Mesothelial cell of epicardium (in vitro differentiated cells): ENCODE measurements around the gene SDK1. TPM values are rescaled to one million over a fixed set of nuclear protein-coding genes. Genes with fewer than 3 reads are reported as not detected.

Source experiments
- DNase-seq, 2 experiments: peaks; one replicate each; pipeline ENCODE4 v3.0.0; 2021; ENCODE audit warnings: low spot score in 2 of 2; ENCODE audit not compliant: unreplicated experiment in 2 of 2
- H3K27ac Mint-ChIP-seq: 2 replicates; pipeline ENCODE4 v1.8.0; 2021; ENCODE audit warnings: mixed read lengths
- H3K27me3 Mint-ChIP-seq: 2 replicates; pipeline ENCODE4 v1.8.0; 2021; ENCODE audit warnings: low read depth, mixed read lengths
- H3K36me3 Mint-ChIP-seq: 2 replicates; pipeline ENCODE4 v1.8.0; 2021; ENCODE audit warnings: mixed read lengths
- H3K4me1 Mint-ChIP-seq: 2 replicates; pipeline ENCODE4 v1.8.0; 2021; ENCODE audit warnings: mixed read lengths
- H3K4me3 Mint-ChIP-seq: 2 replicates; pipeline ENCODE4 v1.8.0; 2021; ENCODE audit warnings: mild to moderate bottlenecking, moderate library complexity, mixed read lengths
- H3K9me3 Mint-ChIP-seq: 2 replicates; pipeline ENCODE4 v1.8.0; 2021; ENCODE audit warnings: mixed read lengths
- CTCF ChIP-seq: fragments of 200-600 bp; sonication (generic); IDR thresholded peaks from one replicate; pipeline ENCODE4 v1.5.0; 2021; ENCODE audit warnings: antibody characterized with exemption; ENCODE audit not compliant: unreplicated experiment
- total RNA-seq: library from RNA; stranded (reverse); gene quantifications from 3 replicates; pipeline ENCODE4 v1.2.1, GENCODE V29; 2021

The SDK1 gene
- total RNA-seq, 1 donor from 2014 or later, result 12.8 TPM

DNA sequence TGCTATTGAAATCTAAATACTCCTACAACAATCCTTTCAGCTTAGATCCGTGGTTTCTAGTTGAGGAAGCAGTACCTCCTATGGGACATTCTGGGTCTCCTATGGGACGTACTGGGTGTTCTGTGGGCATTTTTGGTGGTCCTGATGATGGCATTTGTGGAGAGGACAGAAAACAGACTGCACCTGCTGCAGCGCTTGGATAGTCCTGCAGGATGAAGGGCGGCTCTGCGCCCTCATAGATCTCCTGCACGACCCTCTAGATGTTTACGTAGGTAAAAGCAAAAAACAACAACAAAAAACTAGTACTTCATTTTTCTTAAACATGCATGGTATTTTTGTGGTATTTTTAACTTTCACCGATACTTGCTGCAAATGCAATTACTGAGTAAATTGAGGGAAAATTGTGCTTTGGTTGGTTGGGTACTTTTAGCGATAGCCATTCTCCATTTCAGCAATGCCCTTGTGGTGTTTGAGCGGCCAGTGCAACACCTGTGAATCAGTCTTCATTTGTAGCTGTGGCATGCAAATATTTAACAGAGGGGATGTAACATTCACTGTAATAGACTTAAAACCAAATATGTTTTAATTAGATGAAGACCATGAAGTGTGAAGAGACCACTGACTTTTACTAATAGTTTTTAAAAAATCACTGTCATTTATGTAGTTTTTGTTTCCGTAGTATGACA lies 461.2 kb downstream of the SDK1 start:
- Mint-ChIP-seq H3K27ac (no peak overlapping the region), H3K4me1 (peaks cover 6% of the 10 kb centered on the region), H3K4me3 (no peak overlapping the region), H3K9me3 (no peaks in the 10 kb centered on the region), H3K27me3 (no peaks in the 10 kb centered on the region), H3K36me3 (no peaks in the 10 kb centered on the region)
- no peak for TF ChIP-seq CTCF
- no peak for DNase-seq

DNA sequence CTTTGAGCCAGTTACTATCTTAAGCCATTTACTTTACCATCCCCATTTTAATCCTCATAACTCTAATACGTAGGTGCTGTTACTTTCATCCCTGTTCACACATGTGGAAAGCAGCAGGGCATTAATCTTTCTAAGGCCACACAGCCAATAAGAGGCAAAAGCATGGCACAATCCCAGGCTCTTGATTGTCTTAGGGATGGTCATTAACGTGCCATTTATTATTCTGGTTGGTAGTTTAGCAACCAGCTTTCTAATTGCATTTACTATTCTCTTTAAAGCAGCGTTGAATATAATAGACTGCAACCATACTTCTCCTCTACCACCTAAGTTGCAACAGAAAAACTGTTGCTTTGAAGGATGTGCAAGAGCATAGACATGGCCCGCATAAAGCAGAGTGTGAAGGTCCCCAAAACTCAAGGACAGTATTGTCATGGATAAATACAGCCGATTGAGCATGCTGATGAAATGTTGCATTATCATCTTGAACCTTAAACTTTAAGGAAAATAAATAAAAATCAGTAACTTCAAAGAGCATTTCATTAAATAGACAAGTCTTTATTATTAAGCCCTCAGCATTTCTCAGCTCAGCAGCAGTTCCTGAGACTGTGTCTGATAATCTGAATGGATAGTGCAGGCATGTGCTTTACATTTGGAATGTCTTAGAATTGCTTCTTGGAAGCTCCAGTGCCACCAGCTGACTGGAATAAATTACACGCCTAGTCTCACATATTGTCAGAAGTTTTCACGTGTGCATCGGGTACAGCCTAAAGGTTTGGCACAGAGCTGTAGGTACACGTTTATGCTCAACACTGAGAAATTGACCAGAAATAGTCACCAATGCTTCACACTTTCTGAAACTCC lies 467.1 kb downstream of the SDK1 start:
- TF ChIP-seq CTCF, result no peak
- Mint-ChIP-seq H3K9me3 (peaks cover 6% of the 10 kb centered on the region), H3K4me1 (no peaks in the 10 kb centered on the region), H3K27ac (no peak overlapping the region), H3K4me3 (no peak overlapping the region), H3K36me3 (peaks cover 5% of the 10 kb centered on the region), H3K27me3 (no peaks in the 10 kb centered on the region)
- no peak for DNase-seq

- no peak for DNase-seq
- no peaks in the 10 kb centered on the region for H3K27me3 Mint-ChIP-seq
- no peak overlapping the region for H3K4me3 Mint-ChIP-seq
- TF ChIP-seq CTCF, result no peak
- no peak overlapping the region for H3K27ac Mint-ChIP-seq
- H3K36me3 Mint-ChIP-seq, result peaks cover 10% of the 10 kb centered on the region
- H3K9me3 Mint-ChIP-seq, result peaks cover 11% of the 10 kb centered on the region
- H3K4me1 Mint-ChIP-seq, result no peaks in the 10 kb centered on the region
Measured at GRCh38 chr7:3771906-3772305, 470.9 kb downstream of the SDK1 start.

DNA sequence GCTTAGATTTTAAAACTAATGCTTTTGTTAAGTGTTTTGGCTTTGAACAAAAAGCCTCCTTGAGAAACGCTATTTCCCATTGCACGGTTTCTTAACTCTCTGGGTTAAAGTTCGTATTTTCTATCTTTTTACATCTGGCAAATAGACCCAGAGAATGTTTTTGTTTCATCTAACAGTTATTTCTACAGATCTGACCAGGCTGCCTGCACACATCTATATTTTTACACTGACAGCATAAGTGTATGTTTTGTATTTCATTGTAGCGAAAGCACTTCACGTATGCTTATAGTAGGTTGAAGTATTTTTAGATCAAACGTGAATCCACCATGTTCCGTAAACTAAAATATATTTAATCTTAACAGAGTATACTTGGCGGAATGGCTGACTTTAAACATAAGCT lies 477.3 kb downstream of the SDK1 start:
- Mint-ChIP-seq H3K9me3 (peaks cover 19% of the 10 kb centered on the region), H3K4me1 (peaks cover 2% of the 10 kb centered on the region), H3K27me3 (no peaks in the 10 kb centered on the region), H3K4me3 (no peak overlapping the region), H3K36me3 (peaks cover 11% of the 10 kb centered on the region), H3K27ac (no peak overlapping the region)
- DNase-seq, result no peak
- TF ChIP-seq CTCF, result no peak

DNA sequence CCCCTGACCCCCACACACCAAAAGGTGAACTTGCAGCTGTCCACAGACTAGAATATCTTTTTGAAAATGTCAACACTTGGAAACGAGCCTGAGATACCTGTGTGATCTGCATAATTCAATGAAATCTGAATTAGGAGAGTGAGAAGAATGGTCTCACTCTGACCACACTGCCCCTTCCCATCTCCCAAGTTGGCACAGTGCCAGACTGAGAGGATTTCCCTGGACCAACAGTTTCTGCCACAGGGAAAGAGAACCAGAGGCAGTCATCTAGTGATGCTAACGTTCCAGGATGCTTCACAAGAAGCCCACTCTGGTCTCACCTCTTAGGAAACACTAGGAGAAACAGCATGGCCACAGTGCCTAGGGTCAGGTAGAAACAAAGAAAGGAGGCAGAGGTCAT lies 479.0 kb downstream of the SDK1 start:
- TF ChIP-seq CTCF, result no peak
- no peaks in the 10 kb centered on the region for H3K27me3 Mint-ChIP-seq
- H3K4me3 Mint-ChIP-seq, result no peak overlapping the region
- H3K9me3 Mint-ChIP-seq, result peaks cover 18% of the 10 kb centered on the region
- peaks cover 2% of the 10 kb centered on the region for H3K4me1 Mint-ChIP-seq
- peaks cover 8% of the 10 kb centered on the region for H3K36me3 Mint-ChIP-seq
- H3K27ac Mint-ChIP-seq, result no peak overlapping the region
- no peak for DNase-seq
